K562 (cell line): Measurements from ENCODE around the gene MEF2B. TPM values are rescaled to one million over a fixed set of nuclear protein-coding genes. Genes with fewer than 3 reads are reported as not detected.

Source experiments
- ATF7 ChIP-seq: fragments of 450-650 bp; IDR thresholded peaks from 2 replicates; pipeline ENCODE4 v1.7.1; 2014; ENCODE audit warnings: mild to moderate bottlenecking, moderate library complexity
- CBFA2T3 ChIP-seq: fragments of 450-650 bp; IDR thresholded peaks from 2 replicates; pipeline ENCODE4 v1.6.1; 2017
- CEBPB ChIP-seq: fragments of 450-650 bp; IDR thresholded peaks from 2 replicates; pipeline ENCODE4 v1.6.1; 2016; ENCODE audit warnings: missing genetic modification characterization, missing compliant biosample characterization
- CHD4 ChIP-seq: fragments of 200-600 bp; sonication (generic); IDR thresholded peaks from 3 replicates; pipeline ENCODE4 v1.6.1; 2012; ENCODE audit warnings: low read depth, mild to moderate bottlenecking, mixed read lengths, low read length, inconsistent platforms; ENCODE audit not compliant: insufficient read depth, insufficient replicate concordance, poor library complexity, severe bottlenecking
- ESRRB ChIP-seq: fragments of 250-450 bp; sonication (Bioruptor Pico); IDR thresholded peaks from 2 replicates; pipeline ENCODE4 v1.5.0; 2020; ENCODE audit warnings: mild to moderate bottlenecking, moderate library complexity, borderline replicate concordance
- EWSR1 ChIP-seq: fragments of 450-650 bp; IDR thresholded peaks from 2 replicates; pipeline ENCODE4 v1.6.1; 2018; ENCODE audit warnings: borderline replicate concordance, mild to moderate bottlenecking, low read depth, moderate library complexity; ENCODE audit not compliant: partially characterized antibody
- HDAC1 ChIP-seq, 2 experiments: fragments of 450-650 bp; IDR thresholded peaks; 2 replicates each; pipeline ENCODE4 v1.6.1; 2016 to 2017; ENCODE audit warnings: inconsistent platforms in 1 of 2, mild to moderate bottlenecking in 1 of 2, moderate library complexity in 1 of 2
- HMG20A ChIP-seq: fragments of 450-650 bp; formaldehyde crosslinking; conservative IDR thresholded peaks from 2 replicates; pipeline ENCODE4 v1.4.0; 2020; ENCODE audit warnings: mild to moderate bottlenecking, mixed read lengths
- RBM22 ChIP-seq: fragments of 200-400 bp; formaldehyde crosslinking; IDR thresholded peaks from 2 replicates; pipeline ENCODE4 v1.6.1; 2018; ENCODE audit warnings: low read length, low read depth; ENCODE audit not compliant: poor library complexity, severe bottlenecking
- SIN3B ChIP-seq: fragments of 450-650 bp; IDR thresholded peaks from 2 replicates; pipeline ENCODE4 v1.6.1; 2017; ENCODE audit warnings: low read depth, mild to moderate bottlenecking, moderate library complexity
- STAT5B ChIP-seq: fragments of 250-450 bp; sonication (Bioruptor Pico); IDR thresholded peaks from 2 replicates; pipeline ENCODE4 v1.8.0; 2021; ENCODE audit warnings: mild to moderate bottlenecking, inconsistent platforms
- TAF1 ChIP-seq: IDR thresholded peaks from 2 replicates; pipeline ENCODE4 v1.6.1; 2011; ENCODE audit warnings: mild to moderate bottlenecking, low read length, moderate library complexity; ENCODE audit not compliant: insufficient read depth, control insufficient read depth, severe bottlenecking; ENCODE audit errors: extremely low read depth
- TCFL5 ChIP-seq: fragments of 250-450 bp; sonication (Bioruptor Pico); conservative IDR thresholded peaks from 2 replicates; pipeline ENCODE4 v1.6.1; 2021; ENCODE audit warnings: mild to moderate bottlenecking, moderate library complexity, matching md5 sums
- U2AF1 ChIP-seq: fragments of 200-400 bp; formaldehyde crosslinking; optimal IDR thresholded peaks from 2 replicates; pipeline ENCODE3; 2017; ENCODE audit warnings: mild to moderate bottlenecking, low read depth, low read length, moderate library complexity
- ZNF263 ChIP-seq: sonication (generic); formaldehyde crosslinking; IDR thresholded peaks from 2 replicates; pipeline ENCODE4 v1.8.0; 2022; ENCODE audit warnings: mild to moderate bottlenecking, missing genetic modification reagents, borderline replicate concordance
- ZNF354B ChIP-seq: fragments of 250-450 bp; sonication (Bioruptor Pico); IDR thresholded peaks from 2 replicates; pipeline ENCODE4 v1.4.0; 2020
- ZNF57 ChIP-seq: fragments of 450-650 bp; formaldehyde crosslinking; IDR thresholded peaks from 2 replicates; pipeline ENCODE4 v1.4.0; 2020; ENCODE audit warnings: mild to moderate bottlenecking, moderate library complexity
- polyA plus RNA-seq, 8 experiments: library from polyadenylated mRNA; depleted of rRNA in 4 of 8; stranded (reverse) in 5 of 8; unstranded in 3 of 8; fragments of >200 nt; fragmentation: Nextera tagmentation in 2 of 8; fragmentation: Illumina TruSeq in 1 of 8; extraction: Ambion mirVana in 2 of 8; extraction: Trizol in 1 of 8; gene quantifications; 2 replicates each; pipeline versions ENCODE4 v1.2.1 to v1.2.3, GENCODE V29; 2011 to 2014; ENCODE audit warnings: inconsistent platforms in 1 of 8, missing spikeins in 1 of 8
- total RNA-seq, 7 experiments: library from RNA; depleted of rRNA in 6 of 7; stranded (reverse); fragments of >200 nt in 6 of 7; fragmentation: Illumina TruSeq in 2 of 7; extraction: Trizol in 2 of 7; gene quantifications; 2 replicates each; pipeline versions ENCODE4 v1.2.1 to v1.2.3, GENCODE V29; 2011 to 2021; ENCODE audit warnings: low replicate concordance in 1 of 7
- TF ChIP-seq, protein P1 (sequence below): sonication (generic); formaldehyde crosslinking; IDR thresholded peaks from 2 replicates; pipeline ENCODE4 v1.4.0; 2020; ENCODE audit warnings: mild to moderate bottlenecking, missing genetic modification reagents
- TF ChIP-seq, protein P2 (sequence below): fragments of 250-450 bp; sonication (Bioruptor Pico); IDR thresholded peaks from 2 replicates; pipeline ENCODE4 v1.4.0; 2020; ENCODE audit warnings: mild to moderate bottlenecking, moderate library complexity
- TF ChIP-seq, protein P3 (sequence below): sonication (generic); formaldehyde crosslinking; IDR thresholded peaks from 2 replicates; pipeline ENCODE4 v1.9.0; 2022; ENCODE audit warnings: mild to moderate bottlenecking, missing genetic modification reagents
- TF ChIP-seq, protein P4 (sequence below): conservative IDR thresholded peaks from 2 replicates; pipeline ENCODE4 v1.6.1; 2011; ENCODE audit warnings: low read depth, mild to moderate bottlenecking, low read length; ENCODE audit not compliant: control insufficient read depth

MEF2B gene
- total and polyA plus RNA-seq, 9 of the 15 experiments (the other 6 are each of a cell fraction or from before 2014, with no cell fraction given), result 0.14 to 1.9 (median 0.71) TPM; not detected in 3

GRCh38 chr19:19105365-19106055 lies 64.6 kb downstream of the MEF2B start (continued):
- TF ChIP-seq U2AF1, result no peak
- peak in 1 of 2 experiments; percentile 91; a peak in 2 of 4 replicates for TF ChIP-seq HDAC1 (IDR thresholded peaks at IDR 0.05)
- TF ChIP-seq ZNF263 (CRISPR knock-in tag), result peak; percentile 6; the same call in 1 of the 2 replicates
- no peak for TF ChIP-seq ESRRB
- TF ChIP-seq RBM22, result no peak
- TF ChIP-seq EWSR1, result no peak
- TF ChIP-seq ATF7, result peak; percentile 62
- TF ChIP-seq, protein P1, sequence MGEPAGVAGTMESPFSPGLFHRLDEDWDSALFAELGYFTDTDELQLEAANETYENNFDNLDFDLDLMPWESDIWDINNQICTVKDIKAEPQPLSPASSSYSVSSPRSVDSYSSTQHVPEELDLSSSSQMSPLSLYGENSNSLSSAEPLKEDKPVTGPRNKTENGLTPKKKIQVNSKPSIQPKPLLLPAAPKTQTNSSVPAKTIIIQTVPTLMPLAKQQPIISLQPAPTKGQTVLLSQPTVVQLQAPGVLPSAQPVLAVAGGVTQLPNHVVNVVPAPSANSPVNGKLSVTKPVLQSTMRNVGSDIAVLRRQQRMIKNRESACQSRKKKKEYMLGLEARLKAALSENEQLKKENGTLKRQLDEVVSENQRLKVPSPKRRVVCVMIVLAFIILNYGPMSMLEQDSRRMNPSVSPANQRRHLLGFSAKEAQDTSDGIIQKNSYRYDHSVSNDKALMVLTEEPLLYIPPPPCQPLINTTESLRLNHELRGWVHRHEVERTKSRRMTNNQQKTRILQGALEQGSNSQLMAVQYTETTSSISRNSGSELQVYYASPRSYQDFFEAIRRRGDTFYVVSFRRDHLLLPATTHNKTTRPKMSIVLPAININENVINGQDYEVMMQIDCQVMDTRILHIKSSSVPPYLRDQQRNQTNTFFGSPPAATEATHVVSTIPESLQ (CRISPR knock-in tag), result no peak
- peak; percentile 37 for TF ChIP-seq TAF1
- no peak for TF ChIP-seq ZNF57 (CRISPR knock-in tag)
- TF ChIP-seq CBFA2T3, result no peak
- no peak for TF ChIP-seq CEBPB (tag)
- TF ChIP-seq, protein P2, sequence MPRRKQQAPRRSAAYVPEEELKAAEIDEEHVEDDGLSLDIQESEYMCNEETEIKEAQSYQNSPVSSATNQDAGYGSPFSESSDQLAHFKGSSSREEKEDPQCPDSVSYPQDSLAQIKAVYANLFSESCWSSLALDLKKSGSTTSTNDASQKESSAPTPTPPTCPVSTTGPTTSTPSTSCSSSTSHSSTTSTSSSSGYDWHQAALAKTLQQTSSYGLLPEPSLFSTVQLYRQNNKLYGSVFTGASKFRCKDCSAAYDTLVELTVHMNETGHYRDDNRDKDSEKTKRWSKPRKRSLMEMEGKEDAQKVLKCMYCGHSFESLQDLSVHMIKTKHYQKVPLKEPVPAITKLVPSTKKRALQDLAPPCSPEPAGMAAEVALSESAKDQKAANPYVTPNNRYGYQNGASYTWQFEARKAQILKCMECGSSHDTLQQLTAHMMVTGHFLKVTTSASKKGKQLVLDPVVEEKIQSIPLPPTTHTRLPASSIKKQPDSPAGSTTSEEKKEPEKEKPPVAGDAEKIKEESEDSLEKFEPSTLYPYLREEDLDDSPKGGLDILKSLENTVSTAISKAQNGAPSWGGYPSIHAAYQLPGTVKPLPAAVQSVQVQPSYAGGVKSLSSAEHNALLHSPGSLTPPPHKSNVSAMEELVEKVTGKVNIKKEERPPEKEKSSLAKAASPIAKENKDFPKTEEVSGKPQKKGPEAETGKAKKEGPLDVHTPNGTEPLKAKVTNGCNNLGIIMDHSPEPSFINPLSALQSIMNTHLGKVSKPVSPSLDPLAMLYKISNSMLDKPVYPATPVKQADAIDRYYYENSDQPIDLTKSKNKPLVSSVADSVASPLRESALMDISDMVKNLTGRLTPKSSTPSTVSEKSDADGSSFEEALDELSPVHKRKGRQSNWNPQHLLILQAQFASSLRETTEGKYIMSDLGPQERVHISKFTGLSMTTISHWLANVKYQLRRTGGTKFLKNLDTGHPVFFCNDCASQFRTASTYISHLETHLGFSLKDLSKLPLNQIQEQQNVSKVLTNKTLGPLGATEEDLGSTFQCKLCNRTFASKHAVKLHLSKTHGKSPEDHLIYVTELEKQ (CRISPR knock-in tag), result no peak
- TF ChIP-seq, protein P3, sequence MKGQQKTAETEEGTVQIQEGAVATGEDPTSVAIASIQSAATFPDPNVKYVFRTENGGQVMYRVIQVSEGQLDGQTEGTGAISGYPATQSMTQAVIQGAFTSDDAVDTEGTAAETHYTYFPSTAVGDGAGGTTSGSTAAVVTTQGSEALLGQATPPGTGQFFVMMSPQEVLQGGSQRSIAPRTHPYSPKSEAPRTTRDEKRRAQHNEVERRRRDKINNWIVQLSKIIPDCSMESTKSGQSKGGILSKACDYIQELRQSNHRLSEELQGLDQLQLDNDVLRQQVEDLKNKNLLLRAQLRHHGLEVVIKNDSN, result no peak
- no peak for TF ChIP-seq TCFL5 (CRISPR knock-in tag)
- TF ChIP-seq, protein P4, sequence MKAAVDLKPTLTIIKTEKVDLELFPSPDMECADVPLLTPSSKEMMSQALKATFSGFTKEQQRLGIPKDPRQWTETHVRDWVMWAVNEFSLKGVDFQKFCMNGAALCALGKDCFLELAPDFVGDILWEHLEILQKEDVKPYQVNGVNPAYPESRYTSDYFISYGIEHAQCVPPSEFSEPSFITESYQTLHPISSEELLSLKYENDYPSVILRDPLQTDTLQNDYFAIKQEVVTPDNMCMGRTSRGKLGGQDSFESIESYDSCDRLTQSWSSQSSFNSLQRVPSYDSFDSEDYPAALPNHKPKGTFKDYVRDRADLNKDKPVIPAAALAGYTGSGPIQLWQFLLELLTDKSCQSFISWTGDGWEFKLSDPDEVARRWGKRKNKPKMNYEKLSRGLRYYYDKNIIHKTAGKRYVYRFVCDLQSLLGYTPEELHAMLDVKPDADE, result no peak
- no peak for TF ChIP-seq STAT5B (CRISPR knock-in tag)
- TF ChIP-seq HMG20A, result no peak
- no peak for TF ChIP-seq CHD4
- TF ChIP-seq ZNF354B (CRISPR knock-in tag), result no peak
- TF ChIP-seq SIN3B, result no peak
